K562 (cell line): ENCODE measurements around the gene LRP1-AS. TPM values are rescaled to one million over a fixed set of nuclear protein-coding genes. Genes with fewer than 3 reads are reported as not detected.

Experiments used
- ATAC-seq: fragments of 200-7000 bp; cut with Tn5 transposase; 3 replicates; pipeline ENCODE4 v1.9.1; 2020; ENCODE audit warnings: moderate library complexity
- BruUV-seq: library from RNA; stranded (reverse); fragments of 400-500 nt; replicated peaks from 2 replicates; lab custom pipeline; 2021; lab: Mats Ljungman, UMichigan
- CTCF ChIA-PET: fragments of 300-600 bp; formaldehyde crosslinking; extraction: SDS; loops from one replicate; lab custom pipeline; 2021; ENCODE audit warnings: low intra/inter-chr PET ratio; lab: Yijun Ruan, JAX
- POLR2A ChIA-PET: fragments of 300-600, 350-650 bp; sonication (Branson Sonifier 250); formaldehyde crosslinking; extraction: SDS; loops from one replicate; lab custom pipeline; 2021; ENCODE audit warnings: antibody characterized with exemption, inconsistent platforms; lab: Yijun Ruan, JAX
- DNase-seq, 4 experiments: peaks; one replicate each; pipeline versions ENCODE4 v3.0.0 to v3.0.0-alpha.2; 2011 to 2018; ENCODE audit warnings: low spot score in 3 of 4, mixed read lengths in 3 of 4; ENCODE audit errors: extremely low read depth in 1 of 4
- FAIRE-seq: peaks from 2 replicates; lab custom pipeline; 2011; peaks lifted over from hg19 to GRCh38; lab: Jason Lieb, UNC
- H2AFZ ChIP-seq: 2 replicates; pipeline ENCODE4 v1.6.0; 2011; ENCODE audit warnings: low read depth, low read length, control low read depth, inconsistent platforms
- H3K27ac ChIP-seq: fragments of 200-600 bp; 3 replicates; pipeline ENCODE4 v1.8.0; 2011; ENCODE audit warnings: low read depth, mild to moderate bottlenecking, control low read depth, inconsistent platforms, low read length, moderate library complexity, mixed read lengths; ENCODE audit errors: extremely low read depth
- H3K27me3 ChIP-seq, 2 experiments: fragments of 300-600 bp in 1 of 2; 2 replicates in 1 of 2; 3 replicates in 1 of 2; pipeline versions ENCODE4 v1.6.0 to v1.8.0; 2011; ENCODE audit warnings: inconsistent platforms in 2 of 2, low read length in 2 of 2, mild to moderate bottlenecking in 1 of 2, mixed read lengths in 1 of 2, moderate library complexity in 1 of 2; ENCODE audit not compliant: control insufficient read depth in 2 of 2, insufficient read depth in 2 of 2
- H3K36me3 ChIP-seq: fragments of 300-600 bp; 3 replicates; pipeline ENCODE4 v1.8.0; 2011; ENCODE audit warnings: mild to moderate bottlenecking, low read length, inconsistent platforms; ENCODE audit not compliant: control insufficient read depth, insufficient read depth
- H3K4me1 ChIP-seq, 2 experiments: fragments of 200-600 bp in 1 of 2; replicated peaks in 1 of 2; 2 replicates in 1 of 2; 3 replicates in 1 of 2; pipeline versions ENCODE4 v1.5.1 to v1.8.0; 2011; ENCODE audit warnings: inconsistent platforms in 2 of 2, low read length in 2 of 2, mild to moderate bottlenecking in 1 of 2, mixed read lengths in 1 of 2, moderate library complexity in 1 of 2; ENCODE audit not compliant: control insufficient read depth in 2 of 2, insufficient read depth in 2 of 2
- H3K4me2 ChIP-seq: 2 replicates; pipeline ENCODE4 v1.6.1; 2011; ENCODE audit warnings: low read length, control low read depth, inconsistent platforms, mixed read lengths; ENCODE audit not compliant: insufficient read depth
- H3K4me3 ChIP-seq: fragments of 200-600 bp; sonication (generic), shearing (Covaris generic); 2 replicates; pipeline ENCODE4 v1.5.1; 2016; ENCODE audit warnings: control low read depth, inconsistent platforms
- H3K79me2 ChIP-seq: fragments of 200-600 bp; 3 replicates; pipeline ENCODE4 v1.8.0; 2011; ENCODE audit warnings: low read length, inconsistent platforms; ENCODE audit not compliant: control insufficient read depth, insufficient read depth
- H3K9ac ChIP-seq, 2 experiments: 2 replicates each; pipeline versions ENCODE4 v1.6.0 to v1.6.1; 2011; ENCODE audit warnings: low read depth in 2 of 2, low read length in 2 of 2, control low read depth in 1 of 2, inconsistent platforms in 1 of 2, mild to moderate bottlenecking in 1 of 2, mixed read lengths in 1 of 2; ENCODE audit not compliant: insufficient read depth in 1 of 2
- H3K9me1 ChIP-seq: one replicate; pipeline ENCODE4 v1.6.0; 2011; ENCODE audit warnings: inconsistent platforms, mild to moderate bottlenecking, low read length, moderate library complexity; ENCODE audit not compliant: control insufficient read depth, insufficient read depth
- H3K9me3 ChIP-seq: replicated peaks from 2 replicates; pipeline ENCODE4 v1.5.1; 2011; ENCODE audit warnings: low read depth, low read length, inconsistent platforms; ENCODE audit not compliant: control insufficient read depth, insufficient read depth
- H4K20me1 ChIP-seq: replicated peaks from 2 replicates; pipeline ENCODE4 v1.6.1; 2011; ENCODE audit warnings: low read length, inconsistent platforms, mixed read lengths; ENCODE audit not compliant: control insufficient read depth, insufficient read depth
- BRF1 ChIP-seq: IDR thresholded peaks from 3 replicates; pipeline ENCODE4 v1.6.1; 2011; ENCODE audit warnings: borderline replicate concordance, mild to moderate bottlenecking; ENCODE audit not compliant: insufficient read length; ENCODE audit errors: extremely low read depth
- CBFA2T2 ChIP-seq: fragments of 450-650 bp; conservative IDR thresholded peaks from 2 replicates; pipeline ENCODE4 v1.6.1; 2017; ENCODE audit warnings: mild to moderate bottlenecking
- ETV6 ChIP-seq, 3 experiments: fragments of 150-350 bp in 1 of 3; sonication (generic) in 1 of 3; formaldehyde crosslinking in 1 of 3; IDR thresholded peaks; 2 replicates each; pipeline versions ENCODE4 v1.6.1 to v1.8.0; 2014 to 2022; ENCODE audit warnings: borderline replicate concordance in 2 of 3, low read depth in 2 of 3, antibody characterized with exemption in 1 of 3, low read length in 1 of 3, mild to moderate bottlenecking in 1 of 3, missing genetic modification reagents in 1 of 3
- HMG20B ChIP-seq: fragments of 250-450 bp; sonication (Bioruptor Pico); IDR thresholded peaks from 2 replicates; pipeline ENCODE4 v1.5.0; 2021; ENCODE audit warnings: mild to moderate bottlenecking
- KDM2B ChIP-seq: fragments of 250-450 bp; sonication (Bioruptor Pico); IDR thresholded peaks from 2 replicates; pipeline ENCODE4 v1.8.0; 2021; ENCODE audit warnings: mild to moderate bottlenecking, moderate library complexity
- NCOA1 ChIP-seq: fragments of 450-650 bp; IDR thresholded peaks from 2 replicates; pipeline ENCODE4 v1.6.1; 2016; ENCODE audit warnings: low read depth
- PHB ChIP-seq: fragments of 250-450 bp; sonication (Bioruptor Pico); IDR thresholded peaks from 2 replicates; pipeline ENCODE4 v1.5.0; 2021
- SMAD3 ChIP-seq: fragments of 450-650 bp; formaldehyde crosslinking; conservative IDR thresholded peaks from 2 replicates; pipeline ENCODE4 v1.4.0; 2020; ENCODE audit warnings: mild to moderate bottlenecking
- STAG1 ChIP-seq: sonication (generic); formaldehyde crosslinking; IDR thresholded peaks from 2 replicates; pipeline ENCODE4 v1.5.0; 2020; ENCODE audit warnings: missing genetic modification reagents, borderline replicate concordance
- TAF9B ChIP-seq: fragments of 450-650 bp; IDR thresholded peaks from 2 replicates; pipeline ENCODE4 v1.6.1; 2018; ENCODE audit warnings: mild to moderate bottlenecking; ENCODE audit not compliant: partially characterized antibody
- TCF7 ChIP-seq: sonication (generic); IDR thresholded peaks from 2 replicates; pipeline ENCODE4 v1.6.1; 2016; ENCODE audit warnings: antibody characterized with exemption, borderline replicate concordance
- TCF7L2 ChIP-seq: fragments of 150-350 bp; IDR thresholded peaks from 2 replicates; pipeline ENCODE4 v1.6.1; 2016; ENCODE audit warnings: low read depth, mild to moderate bottlenecking, low read length, moderate library complexity
- ZNF124 ChIP-seq: sonication (generic); formaldehyde crosslinking; IDR thresholded peaks from 2 replicates; pipeline ENCODE4 v1.8.1; 2022; ENCODE audit warnings: missing genetic modification reagents
- ZNF212 ChIP-seq: fragments of 450-650 bp; formaldehyde crosslinking; IDR thresholded peaks from 2 replicates; pipeline ENCODE4 v1.4.0; 2020; ENCODE audit warnings: mild to moderate bottlenecking
- ZNF507 ChIP-seq: conservative IDR thresholded peaks from 2 replicates; pipeline ENCODE4 v1.6.1; 2017; ENCODE audit warnings: missing genetic modification characterization, missing compliant biosample characterization
- WGBS: fragments of 100-300 bp; shearing (Covaris generic); methylation state at CpG from one replicate; pipeline ENCODE4 v1.1.6; 2016; ENCODE audit warnings: low coverage, mixed read lengths; ENCODE audit not compliant: insufficient coverage; ENCODE audit errors: missing lambda C conversion rate; 5-methylcytosine and 5-hydroxymethylcytosine counted together
- in situ Hi-C: fragments of 300-500 bp; cut with MboI; formaldehyde crosslinking; loops from 4 replicates; pipeline ENCODE4 v1.15.0; 2018; ENCODE audit warnings: inconsistent platforms, mixed read lengths
- intact Hi-C: fragments of 100-400 bp; cut with micrococcal nuclease; formaldehyde crosslinking; loops from 2 replicates; pipeline ENCODE4 v1.14.2; 2022
- polyA plus RNA-seq, 8 experiments: library from polyadenylated mRNA; depleted of rRNA in 4 of 8; stranded (reverse) in 5 of 8; unstranded in 3 of 8; fragments of >200 nt; fragmentation: Nextera tagmentation in 2 of 8; fragmentation: Illumina TruSeq in 1 of 8; extraction: Ambion mirVana in 2 of 8; extraction: Trizol in 1 of 8; gene quantifications; 2 replicates each; pipeline versions ENCODE4 v1.2.1 to v1.2.3, GENCODE V29; 2011 to 2014; ENCODE audit warnings: inconsistent platforms in 1 of 8, missing spikeins in 1 of 8
- total RNA-seq, 7 experiments: library from RNA; depleted of rRNA in 6 of 7; stranded (reverse); fragments of >200 nt in 6 of 7; fragmentation: Illumina TruSeq in 2 of 7; extraction: Trizol in 2 of 7; gene quantifications; 2 replicates each; pipeline versions ENCODE4 v1.2.1 to v1.2.3, GENCODE V29; 2011 to 2021; ENCODE audit warnings: low replicate concordance in 1 of 7
- TF ChIP-seq, protein P1 (sequence below): fragments of 250-450 bp; sonication (Bioruptor Pico); IDR thresholded peaks from 2 replicates; pipeline ENCODE4 v1.5.0; 2021
- TF ChIP-seq, protein P2 (sequence below): fragments of 250-450 bp; sonication (Bioruptor Pico); IDR thresholded peaks from 2 replicates; pipeline ENCODE4 v1.8.0; 2022; ENCODE audit warnings: moderate library complexity, mild to moderate bottlenecking, inconsistent platforms

The LRP1-AS gene
- total and polyA plus RNA-seq, 9 of the 15 experiments (the other 6 are each of a cell fraction or from before 2014, with no cell fraction given) = not detected

DNA sequence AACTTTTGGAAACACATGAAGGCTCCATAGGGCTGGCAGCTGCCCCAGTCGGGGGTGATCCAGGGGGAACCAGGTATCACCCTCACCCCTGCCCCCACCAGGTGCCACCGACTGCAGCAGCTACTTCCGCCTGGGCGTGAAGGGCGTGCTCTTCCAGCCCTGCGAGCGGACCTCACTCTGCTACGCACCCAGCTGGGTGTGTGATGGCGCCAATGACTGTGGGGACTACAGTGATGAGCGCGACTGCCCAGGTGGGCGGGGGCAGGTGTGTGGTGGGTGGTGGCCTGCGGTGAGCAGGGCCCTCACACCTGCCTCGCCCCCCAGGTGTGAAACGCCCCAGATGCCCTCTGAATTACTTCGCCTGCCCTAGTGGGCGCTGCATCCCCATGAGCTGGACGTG lies 46.8 kb upstream of the LRP1-AS start:
- no peaks in the 10 kb centered on the region for H3K9me3 ChIP-seq
- POLR2A ChIA-PET = no interaction called here
- H3K27ac ChIP-seq = no peak overlapping the region
- H3K9me1 ChIP-seq = peaks cover 3% of the 10 kb centered on the region
- peaks cover 0 to 68% of the 10 kb centered on the region in 2 experiments; a peak in 2 of 5 replicates for H3K4me1 ChIP-seq
- no peaks in the 10 kb centered on the region for H3K79me2 ChIP-seq
- H3K36me3 ChIP-seq = no peaks in the 10 kb centered on the region
- no peak overlapping the region for H2AFZ ChIP-seq
- BruUV-seq = no TSS peak
- 2% methylated on average over 17 of the region's 18 CpGs for WGBS
- CTCF ChIA-PET = no interaction called here
- H3K4me2 ChIP-seq = no peak overlapping the region
- ATAC-seq (no peak), FAIRE-seq (no peak), DNase-seq (no peak)
- in situ Hi-C loops (no loop called here), intact Hi-C loops (no loop called here)
- no peak overlapping the region for H3K4me3 ChIP-seq
- TF ChIP-seq ZNF507 = no peak
- peaks cover 44% of the 10 kb centered on the region for H4K20me1 ChIP-seq
- H3K27me3 ChIP-seq = peaks cover 59 to 86% of the 10 kb centered on the region in 2 experiments; a peak in 4 of 5 replicates
- H3K9ac ChIP-seq = no peak overlapping the region

DNA sequence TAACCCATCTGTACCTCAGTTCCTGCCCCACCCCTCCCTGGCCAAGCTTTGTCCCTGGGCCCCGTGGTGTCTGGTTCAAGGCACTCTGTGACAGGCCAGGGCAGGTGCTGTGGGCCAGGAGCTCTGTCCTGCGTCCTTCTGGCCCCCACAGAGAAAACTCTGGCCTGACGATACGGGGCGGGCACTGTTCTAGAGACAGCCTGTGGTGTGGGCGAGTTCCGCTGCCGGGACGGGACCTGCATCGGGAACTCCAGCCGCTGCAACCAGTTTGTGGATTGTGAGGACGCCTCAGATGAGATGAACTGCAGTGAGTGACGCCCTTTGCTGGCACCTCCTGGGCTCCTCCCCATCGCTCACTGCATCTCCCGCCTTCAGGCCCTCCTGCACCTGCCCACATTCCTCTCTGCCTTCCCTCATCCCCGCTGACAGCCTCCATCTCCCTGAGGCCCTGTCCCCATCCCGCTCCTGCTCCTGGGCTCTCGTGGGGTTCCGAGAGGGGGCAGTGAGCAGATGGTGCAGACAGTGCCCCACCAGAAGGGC lies 46.4 kb upstream of the LRP1-AS start:
- no peaks in the 10 kb centered on the region for H3K36me3 ChIP-seq
- in situ Hi-C loops = no loop called here
- POLR2A ChIA-PET = interaction anchor here (1.4 kb wide), 1 partner anchor 18 kb away, joined by 3 read pairs; no protein-coding TSS in a partner anchor
- no peak for TF ChIP-seq TCF7L2
- TF ChIP-seq PHB (CRISPR knock-in tag) = no peak
- no peak for TF ChIP-seq KDM2B
- TF ChIP-seq, protein P1, sequence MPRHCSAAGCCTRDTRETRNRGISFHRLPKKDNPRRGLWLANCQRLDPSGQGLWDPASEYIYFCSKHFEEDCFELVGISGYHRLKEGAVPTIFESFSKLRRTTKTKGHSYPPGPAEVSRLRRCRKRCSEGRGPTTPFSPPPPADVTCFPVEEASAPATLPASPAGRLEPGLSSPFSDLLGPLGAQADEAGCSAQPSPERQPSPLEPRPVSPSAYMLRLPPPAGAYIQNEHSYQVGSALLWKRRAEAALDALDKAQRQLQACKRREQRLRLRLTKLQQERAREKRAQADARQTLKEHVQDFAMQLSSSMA (CRISPR knock-in tag) = no peak
- TF ChIP-seq, protein P2, sequence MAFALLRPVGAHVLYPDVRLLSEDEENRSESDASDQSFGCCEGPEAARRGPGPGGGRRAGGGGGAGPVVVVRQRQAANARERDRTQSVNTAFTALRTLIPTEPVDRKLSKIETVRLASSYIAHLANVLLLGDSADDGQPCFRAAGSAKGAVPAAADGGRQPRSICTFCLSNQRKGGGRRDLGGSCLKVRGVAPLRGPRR (CRISPR knock-in tag) = no peak
- TF ChIP-seq NCOA1 = no peak
- no peak for TF ChIP-seq CBFA2T2
- TF ChIP-seq SMAD3 (CRISPR knock-in tag) = no peak
- TF ChIP-seq ZNF212 (CRISPR knock-in tag) = no peak
- no peak for TF ChIP-seq ETV6 (IDR thresholded peaks at IDR 0.05; ENCODE audit: borderline replicate concordance in 1 of 2, low read depth in 2 of 2, low read length in 1 of 2)
- no peak for TF ChIP-seq ETV6 (CRISPR knock-in tag; IDR thresholded peaks at IDR 0.05; ENCODE audit: borderline replicate concordance)
- no peak for TF ChIP-seq TCF7
- no peak for TF ChIP-seq ZNF124 (CRISPR knock-in tag)
- TF ChIP-seq STAG1 = no peak
- TF ChIP-seq BRF1 = no peak
- no peak for TF ChIP-seq TAF9B
- TF ChIP-seq HMG20B (CRISPR knock-in tag) = no peak

More for the DNA sequence above, 46.4 kb upstream of the LRP1-AS start:
- 11% methylated on average over 17 of the region's 19 CpGs for WGBS
- CTCF ChIA-PET = no interaction called here
- peaks cover 56 to 86% of the 10 kb centered on the region in 2 experiments; a peak in 4 of 5 replicates for H3K27me3 ChIP-seq
- no peaks in the 10 kb centered on the region for H3K9me3 ChIP-seq
- peaks cover 3% of the 10 kb centered on the region for H3K9me1 ChIP-seq
- FAIRE-seq = no peak
- DNase-seq = no peak
- no peak for ATAC-seq
- peaks cover 41% of the 10 kb centered on the region for H4K20me1 ChIP-seq
- no TSS peak for BruUV-seq
- no peak overlapping the region for H3K27ac ChIP-seq
- H3K4me3 ChIP-seq = no peak overlapping the region
- H3K4me2 ChIP-seq = no peak overlapping the region
- intact Hi-C loops = no loop called here
- no peaks in the 10 kb centered on the region for H3K79me2 ChIP-seq
- H2AFZ ChIP-seq = no peak overlapping the region
- H3K4me1 ChIP-seq = peaks cover 0 to 66% of the 10 kb centered on the region in 2 experiments; a peak in 2 of 5 replicates
- H3K9ac ChIP-seq = no peak overlapping the region
